HS-5 (cell line): ENCODE data around the gene TUBB1.

Source experiments
- DNase-seq: peaks from one replicate; pipeline ENCODE4 v3.0.0-alpha.2; 2012; ENCODE audit warnings: low read depth

The TUBB1 gene

DNA sequence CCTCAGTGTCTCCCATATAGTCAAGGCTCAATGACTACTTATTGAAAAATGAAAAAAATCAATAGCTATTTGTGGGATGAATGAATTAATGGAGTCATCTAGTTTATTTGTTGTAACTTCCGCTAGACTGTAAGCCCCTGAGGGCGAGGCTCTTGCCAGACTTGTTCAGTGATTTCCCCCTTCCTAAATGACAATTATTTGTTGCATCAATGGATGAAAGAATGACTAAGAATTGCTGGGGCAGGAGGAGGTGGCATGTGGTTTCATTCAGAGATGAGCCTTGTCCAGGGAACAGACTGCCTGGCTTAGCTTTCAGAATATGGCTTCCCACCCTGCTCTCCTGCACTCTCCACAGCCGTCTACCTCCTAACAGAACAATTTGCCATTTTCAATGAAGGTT, 24.5 kb downstream of the TUBB1 start:
- DNase-seq, result no peak

DNA sequence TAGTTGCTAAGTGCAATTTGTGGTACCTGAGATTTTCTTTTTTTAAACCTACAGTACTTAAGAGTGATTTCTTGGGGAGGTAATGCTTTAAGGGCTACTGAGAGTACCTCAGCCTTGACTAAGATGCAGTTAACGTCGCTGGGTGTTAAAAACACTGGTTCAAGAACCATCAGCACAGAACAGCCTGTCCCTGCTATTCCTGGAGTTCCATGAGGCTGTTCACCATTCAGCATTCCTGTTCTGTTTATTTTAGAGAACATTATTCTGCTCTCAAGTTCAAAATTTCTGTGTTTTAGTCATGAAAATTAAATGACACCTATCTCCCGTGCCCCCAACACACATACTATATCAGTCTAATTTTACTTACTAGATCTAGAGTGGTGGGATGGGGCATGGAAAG, 25.1 kb downstream of the TUBB1 start:
- DNase-seq, result no peak

DNA sequence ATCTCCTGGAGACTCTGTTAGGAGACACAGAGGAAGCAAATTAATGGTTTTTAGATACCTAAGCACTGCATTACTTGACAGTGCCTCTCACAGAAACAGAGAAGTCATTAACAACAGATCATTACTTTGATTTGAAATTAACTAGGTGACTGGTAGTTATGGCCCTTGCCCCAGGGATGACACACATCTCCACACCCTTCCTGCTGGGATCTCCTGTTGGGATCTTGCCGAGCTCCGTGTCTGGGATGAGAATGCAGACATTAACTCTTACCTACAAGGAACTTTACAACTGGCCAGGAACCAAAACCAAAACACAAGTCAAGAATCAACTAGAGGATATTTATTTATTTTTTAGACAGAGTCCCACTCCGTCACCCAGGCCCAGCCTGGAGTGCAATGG, 25.6 kb downstream of the TUBB1 start:
- no peak for DNase-seq

DNA sequence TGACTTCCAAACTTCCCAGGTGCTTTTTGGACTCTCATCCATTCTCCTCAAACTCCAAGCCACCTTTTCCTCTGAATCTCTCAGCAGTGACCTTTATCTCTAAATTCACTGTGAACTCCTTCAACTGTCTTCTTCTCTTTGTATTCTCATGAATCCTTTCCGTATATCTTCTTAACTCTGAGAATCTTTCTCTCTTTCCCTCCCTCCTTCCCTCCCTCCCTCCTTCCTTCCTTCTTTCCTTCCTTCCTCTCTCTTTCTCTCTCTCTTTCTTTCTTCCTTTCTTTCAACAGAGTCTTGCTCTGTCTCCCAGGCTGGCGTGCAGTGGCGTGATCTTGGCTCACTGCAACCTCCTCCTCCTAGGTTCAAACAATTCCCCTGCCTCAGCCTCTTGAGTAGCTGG, 27.6 kb downstream of the TUBB1 start:
- no peak for DNase-seq

DNA sequence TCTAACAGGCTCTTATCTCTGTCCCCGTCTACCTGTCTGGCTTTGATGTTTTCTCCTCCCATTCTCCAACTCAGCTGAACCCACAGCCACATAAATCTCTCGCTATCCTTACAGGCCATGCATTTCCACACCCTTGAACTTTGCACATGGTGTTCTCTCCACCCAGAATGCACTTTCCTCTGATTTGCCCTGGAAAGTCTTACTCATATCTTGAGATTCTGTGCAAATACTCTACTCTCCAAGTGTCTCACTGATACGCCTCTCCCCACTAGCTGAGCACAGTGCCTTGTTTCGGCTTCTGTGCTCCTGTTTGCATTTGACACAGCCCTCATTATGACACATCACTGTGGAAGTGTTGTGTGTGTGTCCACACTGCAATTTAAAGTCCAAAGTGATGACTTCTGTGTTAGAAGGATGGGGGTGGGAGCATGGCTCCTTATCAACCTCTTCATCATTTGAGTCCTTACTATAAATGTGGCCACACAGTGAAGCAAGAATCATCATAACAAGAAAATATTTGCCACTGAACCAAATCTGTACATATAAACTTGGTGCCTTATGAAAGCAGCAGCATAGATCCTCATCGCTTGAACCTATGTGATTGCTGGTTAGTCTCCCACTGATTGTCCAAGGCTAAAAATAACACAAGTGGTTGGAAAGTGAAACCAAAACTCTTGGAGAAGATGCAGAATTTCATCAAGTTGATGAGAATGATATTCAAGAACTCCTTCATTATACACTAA, 28.9 kb downstream of the TUBB1 start:
- DNase-seq, result no peak

DNA sequence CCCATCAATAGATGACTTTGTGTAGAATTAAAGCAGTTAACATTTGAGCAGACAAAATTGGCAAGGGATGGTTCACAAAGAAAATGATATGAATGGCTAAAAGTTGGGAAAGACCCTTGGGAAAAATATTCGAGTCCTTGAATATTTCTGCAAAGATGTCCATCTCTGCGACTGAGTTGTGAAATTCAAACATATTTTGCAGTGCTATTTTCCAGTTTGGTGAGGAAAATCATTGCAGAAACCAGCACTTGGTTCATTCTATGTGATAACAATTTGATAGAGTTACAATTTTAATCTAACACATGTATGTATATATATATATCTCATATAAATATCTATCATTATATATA, 29.4 kb downstream of the TUBB1 start:
- no peak for DNase-seq

DNA sequence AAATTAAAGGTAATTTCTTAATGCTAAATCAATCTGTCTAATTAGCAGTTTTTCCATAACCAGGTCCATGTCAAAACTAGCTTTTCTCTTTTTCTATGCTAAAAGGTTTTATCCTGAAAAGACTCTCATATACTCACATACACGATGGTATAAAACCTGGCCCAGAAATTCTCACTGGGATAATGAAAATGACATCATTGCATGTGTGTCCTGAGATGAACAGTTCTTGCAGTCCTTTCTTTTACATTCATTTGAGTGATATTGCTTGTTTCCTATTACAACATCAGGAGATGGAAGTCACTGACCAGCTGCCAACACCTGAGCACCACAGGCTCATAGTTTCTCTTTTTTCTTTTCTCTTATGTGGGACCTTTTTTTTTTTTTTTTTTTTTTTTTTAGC, 31.2 kb downstream of the TUBB1 start:
- no peak for DNase-seq

DNA sequence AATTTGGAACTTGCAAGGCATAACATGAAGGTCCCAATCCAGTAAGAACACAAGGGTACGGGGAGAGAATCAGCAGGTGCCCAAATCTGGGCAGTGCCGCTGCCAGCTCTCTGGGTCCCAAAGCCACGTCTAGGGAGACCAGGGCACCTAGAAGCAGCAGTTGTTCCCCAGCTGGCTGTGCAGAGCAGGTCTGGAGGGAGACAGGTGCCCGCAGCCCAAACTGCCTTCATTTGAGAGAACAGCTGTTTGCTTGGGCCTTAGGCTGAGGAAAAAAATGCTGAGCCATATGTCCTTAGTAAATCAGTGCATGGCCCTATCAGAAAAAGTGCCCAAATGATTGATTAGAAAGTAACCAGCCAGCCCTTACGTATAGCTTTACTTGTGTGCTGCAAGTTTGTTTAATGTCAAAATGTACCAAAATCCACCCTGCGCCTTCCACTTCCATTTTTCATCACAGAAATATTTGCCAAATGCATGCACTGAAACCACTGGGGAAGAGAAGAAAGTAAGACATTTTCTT, 32.5 kb downstream of the TUBB1 start:
- no peak for DNase-seq

DNA sequence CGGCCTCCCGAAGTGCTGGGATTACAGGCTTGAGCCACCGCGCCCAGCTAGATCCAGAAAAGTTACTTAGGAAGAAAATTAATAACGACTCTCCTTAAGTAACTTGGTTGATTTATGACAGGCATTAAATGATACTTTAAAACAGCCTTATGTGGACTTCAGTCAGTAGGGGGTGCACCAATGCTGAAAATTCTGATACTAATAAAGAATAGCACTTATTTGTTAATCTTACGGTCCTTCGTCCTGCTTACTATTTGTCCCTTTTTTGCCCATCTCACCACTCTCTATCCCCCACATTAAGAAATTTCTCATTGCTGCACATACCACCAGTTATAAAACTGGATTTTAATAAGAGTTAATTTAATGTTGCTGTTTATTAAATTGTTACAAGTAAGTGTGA, 36.1 kb downstream of the TUBB1 start:
- no peak for DNase-seq

DNA sequence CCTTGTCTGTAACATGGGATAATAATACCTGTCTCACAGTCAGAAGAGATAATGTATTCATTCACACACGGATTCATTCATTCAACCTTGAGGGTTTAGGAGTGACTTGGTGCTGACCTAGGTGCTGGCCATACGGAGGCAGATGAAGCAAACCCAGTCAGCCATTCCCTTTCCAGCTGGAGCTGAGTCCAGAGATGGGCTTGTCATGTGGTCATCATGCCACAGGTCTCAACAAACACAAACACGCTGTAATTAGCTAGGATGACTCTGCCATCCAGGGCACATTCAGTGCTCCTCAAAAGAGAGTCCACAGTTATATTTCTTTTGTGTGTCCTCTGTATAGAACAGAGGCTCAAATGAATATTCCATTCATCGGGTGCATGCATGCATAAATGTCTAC, 42.9 kb downstream of the TUBB1 start:
- no peak for DNase-seq

DNA sequence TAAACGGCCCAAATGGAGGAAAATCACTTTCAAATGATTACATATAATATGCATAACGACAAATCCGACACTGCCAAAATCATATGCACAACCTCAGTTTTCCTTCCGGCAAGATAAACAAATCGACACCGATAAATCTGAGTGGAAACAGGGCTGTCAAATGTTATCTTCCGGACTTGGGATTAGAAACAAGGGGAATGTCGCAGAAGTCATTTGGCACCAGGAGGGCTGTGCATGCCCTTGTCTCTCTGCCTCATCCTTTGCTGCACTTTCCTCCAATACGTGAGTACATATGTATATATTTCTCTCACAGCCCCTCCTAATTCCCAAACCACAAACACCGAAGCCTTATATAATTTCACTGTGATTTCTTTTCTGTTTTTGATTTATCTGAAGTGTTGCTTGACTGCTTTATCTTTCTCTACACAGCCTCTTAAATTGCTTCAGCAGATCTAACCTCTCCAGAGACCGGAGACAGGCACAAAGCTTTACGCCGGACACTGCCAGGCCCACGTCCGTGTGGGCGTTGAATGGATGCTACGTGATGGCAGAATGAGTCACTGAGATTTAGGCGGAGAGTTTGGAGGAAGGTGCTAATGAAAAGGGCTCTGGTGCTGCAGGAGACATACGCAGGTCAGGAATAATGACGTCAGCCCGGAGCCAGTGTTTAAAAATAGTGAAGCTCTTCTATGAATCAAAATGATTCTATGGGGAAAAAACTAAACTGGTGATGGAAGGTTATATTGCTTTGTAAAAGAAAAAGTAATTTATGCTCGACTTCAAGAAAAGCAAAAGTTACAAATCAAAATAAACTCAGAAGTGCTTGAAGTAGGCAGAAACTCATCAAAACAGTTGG, 44.4 kb downstream of the TUBB1 start:
- DNase-seq, result peak; percentile 31

DNA sequence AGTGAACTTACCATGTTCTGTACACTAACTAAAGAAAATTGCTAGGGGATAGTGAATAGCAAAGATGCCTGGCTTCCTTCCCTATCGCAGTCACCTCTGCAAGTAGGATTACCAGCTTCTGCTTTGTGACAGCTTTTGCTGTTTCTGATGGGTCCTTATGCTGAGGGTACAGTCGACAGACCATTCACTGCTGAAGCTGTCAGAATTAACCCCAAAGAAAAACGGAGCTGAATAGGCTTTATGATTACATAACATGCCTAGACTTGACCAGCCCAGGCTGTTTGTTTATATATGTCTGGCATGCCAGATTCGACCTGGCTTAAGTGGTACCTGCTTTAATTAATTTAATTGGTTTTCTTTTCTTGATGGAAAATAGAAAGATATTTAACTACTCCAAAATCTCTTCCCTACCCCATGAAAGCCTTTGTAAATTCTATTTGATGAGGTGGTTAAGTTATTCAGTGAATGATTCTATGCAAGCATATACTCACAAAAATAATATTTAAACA, 45.0 kb downstream of the TUBB1 start:
- no peak for DNase-seq

DNA sequence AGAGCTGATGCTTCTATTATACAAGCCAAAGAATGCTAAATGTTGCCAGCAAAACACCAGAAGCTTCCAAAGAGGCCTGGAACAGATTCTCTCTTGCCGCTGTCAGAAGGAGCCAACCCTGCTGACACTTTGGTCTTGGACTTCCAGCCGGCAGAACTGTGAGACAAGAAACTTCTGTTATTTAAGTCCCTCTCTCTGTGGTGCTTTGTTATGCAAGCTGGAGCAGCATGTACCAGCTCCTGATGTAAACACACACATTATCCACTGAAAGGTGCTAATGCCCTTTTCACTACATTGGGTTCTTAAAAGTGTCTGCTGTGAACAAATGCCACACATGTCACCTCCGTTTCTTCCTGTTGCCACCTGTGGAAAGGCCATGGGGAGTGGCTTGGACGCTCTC, 49.3 kb downstream of the TUBB1 start:
- DNase-seq, result no peak

DNA sequence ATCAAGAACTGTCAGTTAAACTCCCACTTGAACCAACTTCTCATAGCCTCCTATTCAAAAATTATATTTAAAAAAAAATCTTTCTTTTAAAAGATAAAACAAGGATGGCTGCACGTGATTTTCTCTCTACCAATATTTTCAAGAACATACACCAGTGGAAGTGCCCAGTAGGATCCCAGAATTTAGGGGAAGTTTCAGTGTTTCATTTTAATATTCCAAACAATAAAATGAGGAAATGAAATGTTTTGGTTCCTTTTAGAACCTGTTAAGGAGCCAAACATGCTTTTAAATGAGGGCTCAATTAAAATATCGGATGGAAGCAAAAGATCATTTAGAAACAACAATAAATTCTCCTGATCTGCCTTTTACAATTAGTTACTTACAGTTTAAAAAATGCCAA, 49.8 kb downstream of the TUBB1 start:
- DNase-seq, result no peak

DNA sequence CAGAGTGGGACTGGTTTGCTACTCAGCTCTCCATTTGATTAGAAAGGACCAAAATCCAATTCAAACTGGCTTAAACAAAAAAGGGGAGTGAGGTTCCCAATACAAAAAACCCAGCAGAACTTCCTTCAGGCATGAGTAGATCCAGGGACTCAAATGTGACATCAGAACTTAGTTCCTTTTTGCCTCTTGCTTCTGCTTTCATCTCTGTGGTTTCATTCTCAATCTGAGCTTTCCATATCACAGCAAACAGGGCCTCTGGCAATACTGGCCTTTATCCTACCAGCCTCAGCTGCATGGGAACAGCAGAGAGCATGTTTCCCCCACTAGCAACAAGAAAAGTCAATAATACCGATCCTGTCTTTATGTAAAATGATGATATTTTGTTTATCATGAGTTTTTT, 52.0 kb downstream of the TUBB1 start:
- no peak for DNase-seq

DNA sequence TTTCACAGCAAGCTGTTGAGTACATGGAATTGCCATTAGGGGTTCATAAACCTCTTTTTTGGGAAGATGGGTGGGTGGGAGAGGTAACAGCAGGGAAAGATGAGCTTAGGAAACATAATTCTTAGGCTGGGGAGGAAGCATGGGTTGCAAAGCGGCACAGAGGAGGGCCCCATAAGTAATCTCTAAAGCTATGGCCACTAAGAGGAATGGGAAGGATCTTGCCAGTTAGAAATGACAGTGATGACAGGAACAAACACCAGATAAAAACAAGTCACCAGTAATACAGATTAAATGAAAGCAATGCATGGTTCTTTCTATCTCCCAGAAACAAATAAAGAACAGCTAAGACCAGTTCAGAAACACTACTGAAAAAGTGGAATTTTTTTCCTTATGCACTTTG, 54.4 kb downstream of the TUBB1 start:
- DNase-seq, result no peak

DNA sequence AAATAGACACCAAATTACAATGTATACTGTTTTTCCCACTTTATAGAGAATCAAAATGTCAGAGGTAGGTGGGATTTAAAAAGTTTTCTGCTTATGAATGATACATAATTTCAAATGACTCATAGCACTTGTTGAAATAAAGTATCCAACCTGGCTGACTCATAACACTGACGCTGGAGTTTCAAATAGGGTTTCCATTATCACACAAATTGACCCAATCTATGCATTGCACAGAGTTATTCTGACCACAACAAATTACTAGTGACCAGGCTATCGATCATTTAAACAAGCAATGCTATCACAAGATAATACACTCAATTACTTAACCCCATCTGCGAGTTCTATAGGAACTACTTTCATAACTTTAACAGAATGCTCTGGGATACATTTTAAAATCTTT, 55.2 kb downstream of the TUBB1 start:
- DNase-seq, result peak; percentile 47

DNA sequence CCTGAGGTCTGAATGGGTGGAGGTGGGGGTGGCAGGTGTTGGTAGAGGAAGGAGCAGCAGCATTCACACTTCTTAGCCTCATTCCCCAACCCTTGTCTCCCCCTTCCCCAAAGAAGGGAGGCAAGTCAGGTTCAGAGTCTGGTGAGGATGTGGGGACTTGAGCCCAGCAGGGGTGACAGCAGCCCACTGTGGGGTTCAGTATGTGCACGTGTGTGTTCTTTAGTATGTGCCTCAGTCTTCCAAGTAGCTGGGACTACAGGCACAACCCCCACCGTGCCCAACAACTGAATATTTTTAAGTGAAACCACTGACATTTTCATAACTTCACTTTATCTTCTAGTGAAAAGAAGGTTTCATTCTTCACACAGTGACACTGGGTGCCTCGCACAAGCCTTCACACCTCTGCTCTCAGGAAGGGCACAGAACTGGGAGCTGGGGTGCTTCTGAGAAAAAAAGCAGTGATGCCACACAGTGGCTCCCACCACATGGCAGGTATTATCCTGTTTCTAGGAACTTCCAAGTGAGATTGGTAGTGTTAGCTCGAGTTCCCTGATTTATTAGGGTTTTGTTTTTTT, 56.8 kb downstream of the TUBB1 start:
- DNase-seq, result no peak
